WTC11 (cell line): ENCODE data around the gene FBH1. TPM values are rescaled to one million over a fixed set of nuclear protein-coding genes. Genes with fewer than 3 reads are reported as not detected.

Source experiments
- ATAC-seq: fragments of 200-7000 bp; cut with Tn5 transposase; 2 replicates; pipeline ENCODE4 v1.10.0; 2021; ENCODE audit warnings: mild to moderate bottlenecking, moderate library complexity
- CTCF ChIA-PET: fragments of 300-600 bp; sonication (Branson Sonifier 250); formaldehyde crosslinking; loops from one replicate; lab custom pipeline; 2021; ENCODE audit warnings: antibody characterized with exemption; lab: Charles Lee
- POLR2A ChIA-PET: fragments of 350-600 bp; sonication (Branson Sonifier 250); formaldehyde crosslinking; loops from one replicate; lab custom pipeline; 2021; ENCODE audit warnings: antibody characterized with exemption; lab: Charles Lee
- DNase-seq: peaks from one replicate; pipeline ENCODE4 v3.0.0; 2021; ENCODE audit warnings: low spot score
- H3K27ac Mint-ChIP-seq: 2 replicates; pipeline ENCODE4 v1.8.0; 2021; ENCODE audit warnings: mixed read lengths
- H3K27me3 Mint-ChIP-seq: 2 replicates; pipeline ENCODE4 v1.8.0; 2021; ENCODE audit warnings: low read depth, mild to moderate bottlenecking, moderate library complexity, mixed read lengths
- H3K36me3 Mint-ChIP-seq: 2 replicates; pipeline ENCODE4 v1.8.0; 2021; ENCODE audit warnings: mixed read lengths
- H3K4me1 Mint-ChIP-seq: 2 replicates; pipeline ENCODE4 v1.8.0; 2022; ENCODE audit warnings: mixed read lengths
- H3K4me3 Mint-ChIP-seq: 2 replicates; pipeline ENCODE4 v1.8.0; 2021; ENCODE audit warnings: mild to moderate bottlenecking, moderate library complexity, mixed read lengths
- H3K9me3 Mint-ChIP-seq: 2 replicates; pipeline ENCODE4 v1.8.0; 2021; ENCODE audit warnings: mixed read lengths
- AFF4 ChIP-seq: sonication (generic); formaldehyde crosslinking; IDR thresholded peaks from 2 replicates; pipeline ENCODE4 v1.8.1; 2023; ENCODE audit warnings: mild to moderate bottlenecking, missing genetic modification reagents, borderline replicate concordance
- AR ChIP-seq: fragments of 250-450 bp; sonication (Bioruptor Pico); IDR thresholded peaks from 2 replicates; pipeline ENCODE4 v1.9.0; 2021; ENCODE audit warnings: mild to moderate bottlenecking
- E2F4 ChIP-seq: sonication (generic); formaldehyde crosslinking; IDR thresholded peaks from 2 replicates; pipeline ENCODE4 v1.8.1; 2022; ENCODE audit warnings: low read depth, mild to moderate bottlenecking, moderate library complexity, missing genetic modification reagents, borderline replicate concordance
- EMX1 ChIP-seq: fragments of 250-450 bp; sonication (Bioruptor Pico); IDR thresholded peaks from 2 replicates; pipeline ENCODE4 v1.8.0; 2021; ENCODE audit warnings: mild to moderate bottlenecking
- GTF2I ChIP-seq: fragments of 250-450 bp; sonication (Bioruptor Pico); conservative IDR thresholded peaks from 2 replicates; pipeline ENCODE4 v1.4.0; 2021; ENCODE audit warnings: mild to moderate bottlenecking
- MLX ChIP-seq: sonication (generic); formaldehyde crosslinking; IDR thresholded peaks from 2 replicates; pipeline ENCODE4 v1.8.1; 2023; ENCODE audit warnings: mild to moderate bottlenecking, missing genetic modification reagents, moderate library complexity
- MYBL2 ChIP-seq: sonication (generic); formaldehyde crosslinking; IDR thresholded peaks from 2 replicates; pipeline ENCODE4 v1.8.1; 2023; ENCODE audit warnings: mild to moderate bottlenecking, moderate library complexity, missing genetic modification reagents
- SMAD4 ChIP-seq: sonication (generic); formaldehyde crosslinking; IDR thresholded peaks from 2 replicates; pipeline ENCODE4 v1.8.0; 2022; ENCODE audit warnings: mild to moderate bottlenecking, missing genetic modification reagents
- SOX15 ChIP-seq: fragments of 250-450 bp; sonication (Bioruptor Pico); IDR thresholded peaks from 2 replicates; pipeline ENCODE4 v1.9.0; 2021; ENCODE audit warnings: mild to moderate bottlenecking
- SP1 ChIP-seq: sonication (generic); formaldehyde crosslinking; conservative IDR thresholded peaks from 2 replicates; pipeline ENCODE4 v1.8.1; 2022; ENCODE audit warnings: missing genetic modification reagents
- TCF7 ChIP-seq: sonication (generic); formaldehyde crosslinking; IDR thresholded peaks from 2 replicates; pipeline ENCODE4 v1.8.0; 2022; ENCODE audit warnings: mild to moderate bottlenecking, low read depth, missing genetic modification reagents, moderate library complexity
- TP53 ChIP-seq: sonication (generic); formaldehyde crosslinking; IDR thresholded peaks from 2 replicates; pipeline ENCODE4 v1.8.1; 2023; ENCODE audit warnings: mild to moderate bottlenecking, missing genetic modification reagents
- ZBTB21 ChIP-seq: sonication (generic); formaldehyde crosslinking; IDR thresholded peaks from 2 replicates; pipeline ENCODE4 v1.8.1; 2023; ENCODE audit warnings: mild to moderate bottlenecking, missing genetic modification reagents, borderline replicate concordance
- ZBTB43 ChIP-seq: sonication (generic); formaldehyde crosslinking; IDR thresholded peaks from 2 replicates; pipeline ENCODE4 v1.8.1; 2023; ENCODE audit warnings: mild to moderate bottlenecking, missing genetic modification reagents
- ZMAT4 ChIP-seq: fragments of 250-450 bp; sonication (Bioruptor Pico); IDR thresholded peaks from 2 replicates; pipeline ENCODE4 v1.9.0; 2021; ENCODE audit warnings: mild to moderate bottlenecking
- ZNF317 ChIP-seq: sonication (generic); formaldehyde crosslinking; IDR thresholded peaks from 2 replicates; pipeline ENCODE4 v1.8.1; 2023; ENCODE audit warnings: low read depth, mild to moderate bottlenecking, moderate library complexity, missing genetic modification reagents, borderline replicate concordance
- ZNF416 ChIP-seq: fragments of 250-450 bp; sonication (Bioruptor Pico); IDR thresholded peaks from 2 replicates; pipeline ENCODE4 v1.9.0; 2021; ENCODE audit warnings: mild to moderate bottlenecking, inconsistent platforms
- ZNF425 ChIP-seq: fragments of 250-450 bp; sonication (Bioruptor Pico); conservative IDR thresholded peaks from 2 replicates; pipeline ENCODE4 v1.9.0; 2021; ENCODE audit warnings: mild to moderate bottlenecking
- total RNA-seq: library from RNA; stranded (reverse); gene quantifications from 3 replicates; pipeline ENCODE4 v1.2.3, GENCODE V29; 2021

Gene FBH1
- total RNA-seq, 1 experiment from 2014 or later, result 66.8 TPM

- Mint-ChIP-seq H3K36me3 (no peaks in the 10 kb centered on the region), H3K27me3 (no peaks in the 10 kb centered on the region), H3K9me3 (no peaks in the 10 kb centered on the region), H3K27ac (no peak overlapping the region), H3K4me1 (0 out of 2 replicates have a peak, but pooled peaks cover 3% of the 10 kb centered on the region), H3K4me3 (no peak overlapping the region)
- POLR2A ChIA-PET, result no interaction called here
- ATAC-seq, result no peak
- no peak for TF ChIP-seq EMX1 (CRISPR knock-in tag)
- no peak for TF ChIP-seq AFF4 (CRISPR knock-in tag)
- CTCF ChIA-PET, result interaction anchor here (1.8 kb wide), 1 partner anchor 18 kb away, joined by 5 read pairs; no protein-coding TSS in a partner anchor
- DNase-seq, result no peak
These were observed 33.9 kb upstream of the FBH1 start for GRCh38 chr10:5855979-5856700.

GRCh38 chr10:5856701-5857004, 33.4 kb upstream of the FBH1 start:
- H3K4me3 Mint-ChIP-seq, result no peak overlapping the region
- H3K9me3 Mint-ChIP-seq, result no peaks in the 10 kb centered on the region
- 0 out of 2 replicates have a peak, but pooled peaks cover 5% of the 10 kb centered on the region for H3K36me3 Mint-ChIP-seq
- ChIA-PET CTCF (no interaction called here), POLR2A (no interaction called here)
- no peak for TF ChIP-seq MLX (CRISPR knock-in tag)
- no peak for TF ChIP-seq ZNF425 (CRISPR knock-in tag)
- DNase-seq (no peak), ATAC-seq (no peak)
- no peaks in the 10 kb centered on the region for H3K27me3 Mint-ChIP-seq
- 0 out of 2 replicates have a peak, but pooled peaks cover 3% of the 10 kb centered on the region for H3K4me1 Mint-ChIP-seq
- H3K27ac Mint-ChIP-seq, result no peak overlapping the region

GRCh38 chr10:5858811-5859210, 31.2 kb upstream of the FBH1 start:
- peaks cover 21% of the 10 kb centered on the region for H3K36me3 Mint-ChIP-seq
- TF ChIP-seq GTF2I (CRISPR knock-in tag) (no peak), E2F4 (CRISPR knock-in tag) (no peak), SP1 (CRISPR knock-in tag) (no peak), AR (CRISPR knock-in tag) (no peak), ZMAT4 (CRISPR knock-in tag) (no peak), ZNF317 (CRISPR knock-in tag) (no peak), SOX15 (CRISPR knock-in tag) (no peak), TCF7 (no peak), ZBTB21 (CRISPR knock-in tag) (no peak), ZBTB43 (no peak), MYBL2 (CRISPR knock-in tag) (no peak), ZNF416 (CRISPR knock-in tag) (no peak), TP53 (no peak), SMAD4 (CRISPR knock-in tag) (no peak)
- ChIA-PET POLR2A (no interaction called here), CTCF (interaction anchor here (1.6 kb wide), 1 partner anchor 11 kb away, joined by 8 read pairs; no protein-coding TSS in a partner anchor)
- H3K4me1 Mint-ChIP-seq, result 0 out of 2 replicates have a peak, but pooled peaks cover 3% of the 10 kb centered on the region
- no peak for DNase-seq
- no peak overlapping the region for H3K4me3 Mint-ChIP-seq
- peak; percentile 22; the same call in 1 of the 2 replicates for ATAC-seq
- no peaks in the 10 kb centered on the region for H3K27me3 Mint-ChIP-seq
- H3K27ac Mint-ChIP-seq, result no peak overlapping the region; the same call in 1 of the 2 replicates
- H3K9me3 Mint-ChIP-seq, result peaks cover 9% of the 10 kb centered on the region
